Measurements from ENCODE around the gene MAVS.

Gene MAVS

GRCh38 chr20:3846740-3847428, at the start of gene MAVS:
TSS of gene MAVS (plus strand) at chr20:3846834. CDS start at chr20:3854625, 7,791 bp downstream.
- Mint-ChIP-seq H3K4me1 (ENCODE audit: low read depth) (peaks cover 31% of the 10 kb centered on the region), H3K4me3 (peak within 1 kb of the TSS; percentile 85), H3K9me3 (no peaks in the 10 kb centered on the region), H3K27me3 (no peaks in the 10 kb centered on the region), H3K36me3 (ENCODE audit: low read depth) (peaks cover 26% of the 10 kb centered on the region), H3K27ac (peak within 1 kb of the TSS; percentile 93)
- peak; percentile 92 for DNase-seq

GRCh38 chr20:3797226-3797545, 49.4 kb upstream of the MAVS start:
- H3K36me3 Mint-ChIP-seq (ENCODE audit: low read depth) = peaks cover 58% of the 10 kb centered on the region

GRCh38 chr20:3797592-3798372, 48.9 kb upstream of the MAVS start:
- DNase-seq = no peak
- peak overlapping the region; percentile 85 for H3K4me3 Mint-ChIP-seq
- peaks cover 69% of the 10 kb centered on the region for H3K4me1 Mint-ChIP-seq (ENCODE audit: low read depth)
- no peaks in the 10 kb centered on the region for H3K27me3 Mint-ChIP-seq
- no peaks in the 10 kb centered on the region for H3K9me3 Mint-ChIP-seq
- peaks cover 64% of the 10 kb centered on the region for H3K36me3 Mint-ChIP-seq (ENCODE audit: low read depth)
- peak overlapping the region; percentile 97 for H3K27ac Mint-ChIP-seq

More at GRCh38 chr20:3797226-3797545, 49.4 kb upstream of the MAVS start:
- Mint-ChIP-seq H3K4me1 (ENCODE audit: low read depth) (peaks cover 64% of the 10 kb centered on the region), H3K9me3 (no peaks in the 10 kb centered on the region), H3K27me3 (no peaks in the 10 kb centered on the region), H3K4me3 (peak overlapping the region; percentile 85), H3K27ac (peak overlapping the region; percentile 97)
- no peak for DNase-seq

- H3K9me3 Mint-ChIP-seq = no peaks in the 10 kb centered on the region
- peaks cover 72% of the 10 kb centered on the region for H3K4me1 Mint-ChIP-seq (ENCODE audit: low read depth)
- no peaks in the 10 kb centered on the region for H3K27me3 Mint-ChIP-seq
- H3K27ac Mint-ChIP-seq = peak overlapping the region; percentile 97
- DNase-seq = no peak
- peaks cover 70% of the 10 kb centered on the region for H3K36me3 Mint-ChIP-seq (ENCODE audit: low read depth)
- peak overlapping the region; percentile 85 for H3K4me3 Mint-ChIP-seq
Observed at GRCh38 chr20:3798373-3798768, 48.3 kb upstream of the MAVS start.

GRCh38 chr20:3798908-3799248, 47.8 kb upstream of the MAVS start:
- H3K4me3 Mint-ChIP-seq = peak overlapping the region; percentile 85
- H3K4me1 Mint-ChIP-seq (ENCODE audit: low read depth) = peaks cover 76% of the 10 kb centered on the region
- H3K36me3 Mint-ChIP-seq (ENCODE audit: low read depth) = peaks cover 75% of the 10 kb centered on the region
- H3K27ac Mint-ChIP-seq = peak overlapping the region; percentile 97
- no peaks in the 10 kb centered on the region for H3K9me3 Mint-ChIP-seq
- no peaks in the 10 kb centered on the region for H3K27me3 Mint-ChIP-seq
- DNase-seq = no peak

GRCh38 chr20:3800256-3800877, 46.3 kb upstream of the MAVS start:
- Mint-ChIP-seq H3K27me3 (no peaks in the 10 kb centered on the region), H3K4me1 (ENCODE audit: low read depth) (peaks cover 81% of the 10 kb centered on the region), H3K4me3 (no peak overlapping the region), H3K36me3 (ENCODE audit: low read depth) (peaks cover 89% of the 10 kb centered on the region), H3K27ac (peak overlapping the region; percentile 97), H3K9me3 (no peaks in the 10 kb centered on the region)
- no peak for DNase-seq

GRCh38 chr20:3800878-3801260, 45.8 kb upstream of the MAVS start:
- H3K27me3 Mint-ChIP-seq = no peaks in the 10 kb centered on the region
- no peak overlapping the region for H3K4me3 Mint-ChIP-seq
- peaks cover 81% of the 10 kb centered on the region for H3K4me1 Mint-ChIP-seq (ENCODE audit: low read depth)
- H3K27ac Mint-ChIP-seq = peak overlapping the region; percentile 97
- H3K36me3 Mint-ChIP-seq (ENCODE audit: low read depth) = peaks cover 91% of the 10 kb centered on the region
- H3K9me3 Mint-ChIP-seq = no peaks in the 10 kb centered on the region
- no peak for DNase-seq

GRCh38 chr20:3801299-3801698, 45.3 kb upstream of the MAVS start:
- Mint-ChIP-seq H3K27ac (peak overlapping the region; percentile 97), H3K27me3 (no peaks in the 10 kb centered on the region), H3K4me3 (no peak overlapping the region), H3K36me3 (ENCODE audit: low read depth) (peaks cover 95% of the 10 kb centered on the region), H3K9me3 (no peaks in the 10 kb centered on the region), H3K4me1 (ENCODE audit: low read depth) (peaks cover 82% of the 10 kb centered on the region)
- DNase-seq = no peak

- peaks cover 96% of the 10 kb centered on the region for H3K36me3 Mint-ChIP-seq (ENCODE audit: low read depth)
- no peaks in the 10 kb centered on the region for H3K9me3 Mint-ChIP-seq
- no peak overlapping the region for H3K4me3 Mint-ChIP-seq
- H3K4me1 Mint-ChIP-seq (ENCODE audit: low read depth) = peaks cover 82% of the 10 kb centered on the region
- no peak for DNase-seq
- H3K27ac Mint-ChIP-seq = peak overlapping the region; percentile 40
- no peaks in the 10 kb centered on the region for H3K27me3 Mint-ChIP-seq
Observed at GRCh38 chr20:3801846-3802245, 44.8 kb upstream of the MAVS start.

GRCh38 chr20:3802524-3803239, 44.0 kb upstream of the MAVS start:
- Mint-ChIP-seq H3K27ac (peak overlapping the region; percentile 65), H3K4me3 (no peak overlapping the region), H3K4me1 (ENCODE audit: low read depth) (peaks cover 82% of the 10 kb centered on the region), H3K27me3 (no peaks in the 10 kb centered on the region), H3K36me3 (ENCODE audit: low read depth) (peaks cover 92% of the 10 kb centered on the region), H3K9me3 (no peaks in the 10 kb centered on the region)
- DNase-seq = no peak

GRCh38 chr20:3803289-3803688, 43.3 kb upstream of the MAVS start:
- Mint-ChIP-seq H3K9me3 (no peaks in the 10 kb centered on the region), H3K4me3 (no peak overlapping the region), H3K4me1 (ENCODE audit: low read depth) (peaks cover 81% of the 10 kb centered on the region), H3K36me3 (ENCODE audit: low read depth) (peaks cover 86% of the 10 kb centered on the region), H3K27ac (peak overlapping the region; percentile 79), H3K27me3 (no peaks in the 10 kb centered on the region)
- no peak for DNase-seq

GRCh38 chr20:3803854-3804253, 42.8 kb upstream of the MAVS start:
- no peak for DNase-seq
- no peaks in the 10 kb centered on the region for H3K9me3 Mint-ChIP-seq
- H3K27ac Mint-ChIP-seq = peak overlapping the region; percentile 79
- H3K4me1 Mint-ChIP-seq (ENCODE audit: low read depth) = peaks cover 78% of the 10 kb centered on the region
- no peak overlapping the region for H3K4me3 Mint-ChIP-seq
- peaks cover 80% of the 10 kb centered on the region for H3K36me3 Mint-ChIP-seq (ENCODE audit: low read depth)
- no peaks in the 10 kb centered on the region for H3K27me3 Mint-ChIP-seq

GRCh38 chr20:3804254-3804751, 42.3 kb upstream of the MAVS start:
- H3K4me3 Mint-ChIP-seq = no peak overlapping the region
- no peak for DNase-seq
- no peaks in the 10 kb centered on the region for H3K9me3 Mint-ChIP-seq
- H3K27me3 Mint-ChIP-seq = no peaks in the 10 kb centered on the region
- H3K36me3 Mint-ChIP-seq (ENCODE audit: low read depth) = peaks cover 77% of the 10 kb centered on the region
- peak overlapping the region; percentile 79 for H3K27ac Mint-ChIP-seq
- H3K4me1 Mint-ChIP-seq (ENCODE audit: low read depth) = peaks cover 73% of the 10 kb centered on the region

GRCh38 chr20:3804781-3805180, 41.9 kb upstream of the MAVS start:
- Mint-ChIP-seq H3K9me3 (no peaks in the 10 kb centered on the region), H3K36me3 (ENCODE audit: low read depth) (peaks cover 73% of the 10 kb centered on the region), H3K4me1 (ENCODE audit: low read depth) (peaks cover 69% of the 10 kb centered on the region), H3K27me3 (no peaks in the 10 kb centered on the region), H3K4me3 (no peak overlapping the region), H3K27ac (peak overlapping the region; percentile 51)
- DNase-seq = no peak
